DOHH2 (cell line): Measurements from ENCODE around the gene STXBP3.

Source experiments
- H3F3A ChIP-seq: fragments of 200-600 bp; sonication (generic), shearing (Covaris generic); 2 replicates; pipeline ENCODE4 v1.6.0; 2016; ENCODE audit warnings: antibody characterized with exemption, mild to moderate bottlenecking; ENCODE audit not compliant: control insufficient read depth, insufficient read depth
- H3K27ac ChIP-seq: fragments of 200-600 bp; sonication (generic); 2 replicates; pipeline ENCODE4 v1.5.1; 2014; ENCODE audit warnings: low read depth, mild to moderate bottlenecking, low read length, moderate library complexity
- H3K27me3 ChIP-seq: fragments of 200-600 bp; sonication (generic); 2 replicates; pipeline ENCODE4 v1.6.1; 2014; ENCODE audit warnings: mild to moderate bottlenecking, low read length, mixed read lengths; ENCODE audit not compliant: control insufficient read depth
- H3K36me3 ChIP-seq: fragments of 200-600 bp; sonication (generic); 2 replicates; pipeline ENCODE4 v1.6.1; 2014; ENCODE audit warnings: mild to moderate bottlenecking, low read length, moderate library complexity, mixed read lengths; ENCODE audit not compliant: control insufficient read depth
- H3K4me1 ChIP-seq: fragments of 200-600 bp; sonication (generic); 2 replicates; pipeline ENCODE4 v1.6.1; 2014; ENCODE audit warnings: mild to moderate bottlenecking, low read length, mixed read lengths; ENCODE audit not compliant: control insufficient read depth
- H3K4me2 ChIP-seq: fragments of 200-600 bp; sonication (generic); 2 replicates; pipeline ENCODE4 v1.6.0; 2014; ENCODE audit warnings: mild to moderate bottlenecking, low read length, moderate library complexity
- H3K4me3 ChIP-seq: fragments of 200-600 bp; sonication (generic); 2 replicates; pipeline ENCODE4 v1.5.1; 2014; ENCODE audit warnings: mild to moderate bottlenecking, low read length, mixed read lengths
- H3K79me2 ChIP-seq: fragments of 200-600 bp; sonication (generic); 2 replicates; pipeline ENCODE4 v1.6.1; 2014; ENCODE audit warnings: mild to moderate bottlenecking, low read length, mixed read lengths; ENCODE audit not compliant: control insufficient read depth
- H3K9me2 ChIP-seq: fragments of 200-600 bp; sonication (generic); replicated peaks from 2 replicates; pipeline ENCODE4 v1.6.1; 2014; ENCODE audit warnings: mild to moderate bottlenecking, low read length, mixed read lengths; ENCODE audit not compliant: control insufficient read depth
- H3K9me3 ChIP-seq: fragments of 200-600 bp; sonication (generic); 2 replicates; pipeline ENCODE4 v1.6.1; 2014; ENCODE audit warnings: antibody characterized with exemption, low read length, mixed read lengths; ENCODE audit not compliant: control insufficient read depth, insufficient read depth
- H4K20me1 ChIP-seq: fragments of 200-600 bp; sonication (generic); 2 replicates; pipeline ENCODE4 v1.6.0; 2014; ENCODE audit warnings: low read depth, mild to moderate bottlenecking, antibody characterized with exemption, low read length, moderate library complexity; ENCODE audit not compliant: control insufficient read depth, insufficient read depth
- EZH2phosphoT487 ChIP-seq: fragments of 200-600 bp; sonication (generic); IDR thresholded peaks from 2 replicates; pipeline ENCODE4 v1.6.1; 2017; ENCODE audit warnings: borderline replicate concordance, mild to moderate bottlenecking, antibody characterized with exemption, low read length, moderate library complexity, mixed read lengths
- TF ChIP-seq, protein P1 (sequence below): fragments of 200-600 bp; sonication (generic); IDR thresholded peaks from one replicate; pipeline ENCODE4 v1.5.1; 2014; ENCODE audit warnings: antibody characterized with exemption, mild to moderate bottlenecking, low read depth, low read length; ENCODE audit not compliant: poor library complexity, severe bottlenecking

The STXBP3 gene

GRCh38 chr1:108716437-108717230 is 29.8 kb upstream of the STXBP3 start:
- H3F3A ChIP-seq, result no peaks in the 10 kb centered on the region; the same call in 1 of the 2 replicates
- peaks cover 12% of the 10 kb centered on the region; the same call in 1 of the 2 replicates for H3K27me3 ChIP-seq
- no peaks in the 10 kb centered on the region for H3K9me2 ChIP-seq
- no peak overlapping the region for H3K4me2 ChIP-seq
- no peaks in the 10 kb centered on the region for H3K4me1 ChIP-seq
- H3K36me3 ChIP-seq, result no peaks in the 10 kb centered on the region
- H3K27ac ChIP-seq, result no peak overlapping the region
- H3K9me3 ChIP-seq, result no peaks in the 10 kb centered on the region
- no peaks in the 10 kb centered on the region for H3K79me2 ChIP-seq
- TF ChIP-seq EZH2phosphoT487, result no peak
- TF ChIP-seq, protein P1, sequence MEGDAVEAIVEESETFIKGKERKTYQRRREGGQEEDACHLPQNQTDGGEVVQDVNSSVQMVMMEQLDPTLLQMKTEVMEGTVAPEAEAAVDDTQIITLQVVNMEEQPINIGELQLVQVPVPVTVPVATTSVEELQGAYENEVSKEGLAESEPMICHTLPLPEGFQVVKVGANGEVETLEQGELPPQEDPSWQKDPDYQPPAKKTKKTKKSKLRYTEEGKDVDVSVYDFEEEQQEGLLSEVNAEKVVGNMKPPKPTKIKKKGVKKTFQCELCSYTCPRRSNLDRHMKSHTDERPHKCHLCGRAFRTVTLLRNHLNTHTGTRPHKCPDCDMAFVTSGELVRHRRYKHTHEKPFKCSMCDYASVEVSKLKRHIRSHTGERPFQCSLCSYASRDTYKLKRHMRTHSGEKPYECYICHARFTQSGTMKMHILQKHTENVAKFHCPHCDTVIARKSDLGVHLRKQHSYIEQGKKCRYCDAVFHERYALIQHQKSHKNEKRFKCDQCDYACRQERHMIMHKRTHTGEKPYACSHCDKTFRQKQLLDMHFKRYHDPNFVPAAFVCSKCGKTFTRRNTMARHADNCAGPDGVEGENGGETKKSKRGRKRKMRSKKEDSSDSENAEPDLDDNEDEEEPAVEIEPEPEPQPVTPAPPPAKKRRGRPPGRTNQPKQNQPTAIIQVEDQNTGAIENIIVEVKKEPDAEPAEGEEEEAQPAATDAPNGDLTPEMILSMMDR, result no peak
- H3K4me3 ChIP-seq, result no peak overlapping the region
- no peaks in the 10 kb centered on the region for H4K20me1 ChIP-seq

DNA sequence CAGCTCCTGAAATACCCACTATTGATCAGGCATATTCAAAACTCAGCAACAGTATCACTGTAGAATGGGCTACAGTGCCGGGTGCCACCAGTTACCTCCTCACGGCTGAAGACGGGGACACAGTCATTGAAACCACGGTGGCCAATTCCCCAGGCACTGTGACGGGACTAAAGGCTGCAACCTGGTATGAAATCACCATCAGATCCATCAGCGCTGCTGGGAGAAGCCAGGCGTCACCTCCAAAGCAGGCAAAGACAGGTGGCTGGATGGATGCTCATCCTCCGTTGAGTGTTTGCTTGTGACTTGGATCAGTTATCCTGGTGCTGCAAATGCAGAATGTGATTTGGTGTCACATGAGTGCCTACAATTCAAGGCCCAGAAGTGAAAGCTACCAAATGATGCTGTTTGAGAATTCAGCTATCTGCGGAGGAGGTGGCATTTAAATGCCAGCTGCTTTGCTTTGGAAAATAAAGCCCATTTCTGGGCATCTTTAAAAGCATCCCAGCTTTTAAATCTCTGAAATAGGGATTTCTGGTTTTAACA is 28.6 kb upstream of the STXBP3 start:
- Histone ChIP-seq H4K20me1 (no peaks in the 10 kb centered on the region), H3K79me2 (no peaks in the 10 kb centered on the region), H3K4me1 (no peaks in the 10 kb centered on the region), H3K9me2 (no peaks in the 10 kb centered on the region), H3F3A (no peaks in the 10 kb centered on the region; the same call in 1 of the 2 replicates), H3K4me3 (no peak overlapping the region), H3K36me3 (no peaks in the 10 kb centered on the region), H3K4me2 (no peak overlapping the region), H3K9me3 (no peaks in the 10 kb centered on the region), H3K27me3 (peaks cover 12% of the 10 kb centered on the region), H3K27ac (no peak overlapping the region)
- TF ChIP-seq, protein P1, result no peak
- no peak for TF ChIP-seq EZH2phosphoT487

DNA sequence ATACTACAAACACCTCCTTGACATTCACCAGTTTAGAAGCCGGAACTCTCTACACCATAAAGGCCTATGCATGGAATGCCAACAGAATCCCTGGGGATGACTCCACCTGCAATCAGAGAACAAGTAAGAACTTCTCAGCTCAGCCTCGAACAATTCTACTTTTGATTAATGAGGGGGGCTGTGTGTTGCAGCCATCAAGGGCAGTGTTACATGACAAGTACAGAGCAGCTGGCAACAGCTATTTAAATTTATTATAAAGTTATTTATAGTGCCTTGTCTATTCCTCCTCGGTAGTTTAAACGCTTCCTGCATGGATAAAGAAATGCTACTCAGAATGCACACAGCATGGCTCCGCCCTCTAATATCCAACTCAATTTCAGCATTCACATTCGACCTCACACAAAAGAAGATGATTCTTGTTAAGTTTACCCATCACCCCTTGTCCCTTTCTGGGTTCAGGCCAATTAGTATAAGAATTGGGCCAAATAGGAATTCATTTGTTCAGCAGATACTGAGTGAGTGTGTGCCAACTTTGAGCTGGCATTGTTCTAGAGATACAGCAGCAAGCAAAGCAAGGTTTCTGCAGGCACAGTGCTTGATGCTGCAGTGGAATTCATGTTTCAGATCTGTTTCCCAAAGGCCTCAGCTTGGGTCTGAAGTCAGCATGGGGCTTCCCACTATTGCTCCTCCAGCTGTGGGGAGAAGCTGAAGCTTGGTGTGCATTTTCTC is 27.4 kb upstream of the STXBP3 start:
- H3K9me3 ChIP-seq, result no peaks in the 10 kb centered on the region
- H4K20me1 ChIP-seq, result no peaks in the 10 kb centered on the region
- H3K4me2 ChIP-seq, result no peak overlapping the region
- no peaks in the 10 kb centered on the region for H3K79me2 ChIP-seq
- H3F3A ChIP-seq, result no peaks in the 10 kb centered on the region
- TF ChIP-seq, protein P1, result no peak
- no peak for TF ChIP-seq EZH2phosphoT487
- H3K4me3 ChIP-seq, result no peak overlapping the region
- H3K27me3 ChIP-seq, result peaks cover 12% of the 10 kb centered on the region
- no peak overlapping the region for H3K27ac ChIP-seq
- no peaks in the 10 kb centered on the region for H3K36me3 ChIP-seq
- no peaks in the 10 kb centered on the region for H3K9me2 ChIP-seq
- H3K4me1 ChIP-seq, result no peaks in the 10 kb centered on the region
